NOMO-1 treated with dmso at 0.1 percent for 144 hours (cell line): ENCODE measurements around the gene SLC6A16.
"Not testable (repeated sequence)": the region's sequence is repeated elsewhere in the genome, so short reads cannot be mapped to it uniquely, and the experiment has no call there.

ENCODE experiments used
- DNase-seq: peaks from one replicate; lab custom pipeline; 2025; ENCODE audit not compliant: unreplicated experiment; lab: John Stamatoyannopoulos, UW

SLC6A16 gene

DNA sequence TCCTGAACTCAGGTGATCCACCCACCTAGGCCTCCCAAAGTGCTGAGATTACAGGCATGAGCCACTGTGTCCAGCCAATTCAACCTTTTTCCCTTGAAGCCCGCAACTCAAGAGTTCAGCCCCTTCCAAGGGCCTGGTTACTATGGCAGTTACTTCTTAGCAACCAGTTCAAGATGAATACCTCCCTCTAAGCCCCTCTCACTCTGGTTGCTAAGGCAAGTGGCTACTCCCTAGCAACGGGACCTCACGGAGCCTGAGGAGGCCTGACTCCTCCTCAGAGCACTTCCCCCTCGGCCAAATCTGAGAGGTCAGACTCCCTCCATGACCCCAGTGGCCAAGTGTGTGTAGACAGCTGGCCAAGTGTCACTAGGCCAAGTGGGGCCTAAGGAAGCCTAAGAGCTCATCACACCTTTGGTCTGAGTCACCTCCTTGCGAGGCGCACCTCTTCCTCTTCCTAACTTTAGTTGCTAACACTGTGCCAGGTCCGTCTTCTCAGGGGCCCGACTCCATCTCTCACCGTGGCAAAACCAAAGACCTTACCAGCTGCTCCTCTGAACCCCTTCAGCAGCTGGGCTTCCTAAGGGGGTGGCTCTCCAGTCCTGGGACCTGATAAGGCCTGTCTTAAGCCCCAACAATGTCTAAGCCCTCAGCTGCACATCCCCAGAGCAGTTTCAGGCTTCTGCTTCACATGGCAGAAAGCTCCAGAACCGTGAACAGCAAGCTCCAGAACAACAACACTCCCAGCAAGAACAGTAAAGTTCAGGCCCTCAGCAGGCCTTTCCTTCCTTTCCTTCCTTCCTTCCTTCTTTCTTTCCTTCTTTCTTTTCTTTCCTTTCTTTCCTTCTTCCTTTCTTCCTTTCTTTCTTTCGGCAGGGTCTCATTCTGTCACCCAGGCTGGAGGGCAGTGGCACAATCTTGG lies 19.8 kb upstream of the SLC6A16 start:
- DNase-seq, result no peak

DNA sequence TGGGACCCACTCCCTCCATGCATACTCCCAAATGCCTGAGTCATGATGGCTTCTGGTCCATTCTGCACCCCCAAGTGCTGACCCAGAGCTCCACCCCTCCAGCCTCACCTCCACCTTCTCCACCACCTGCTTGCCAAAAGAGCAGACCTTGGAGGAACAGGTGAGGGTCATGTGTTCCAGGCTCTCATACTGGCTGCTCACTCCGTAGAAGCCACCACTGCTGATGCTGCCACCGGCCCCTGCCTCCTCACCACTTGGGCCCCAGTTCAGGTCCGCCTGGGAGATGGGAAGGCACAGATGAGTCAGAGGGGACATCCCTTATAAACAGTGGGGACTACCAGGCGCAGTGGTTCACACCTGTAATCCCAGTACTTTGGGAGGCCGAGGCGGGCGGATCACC lies 18.1 kb upstream of the SLC6A16 start:
- no peak for DNase-seq

DNA sequence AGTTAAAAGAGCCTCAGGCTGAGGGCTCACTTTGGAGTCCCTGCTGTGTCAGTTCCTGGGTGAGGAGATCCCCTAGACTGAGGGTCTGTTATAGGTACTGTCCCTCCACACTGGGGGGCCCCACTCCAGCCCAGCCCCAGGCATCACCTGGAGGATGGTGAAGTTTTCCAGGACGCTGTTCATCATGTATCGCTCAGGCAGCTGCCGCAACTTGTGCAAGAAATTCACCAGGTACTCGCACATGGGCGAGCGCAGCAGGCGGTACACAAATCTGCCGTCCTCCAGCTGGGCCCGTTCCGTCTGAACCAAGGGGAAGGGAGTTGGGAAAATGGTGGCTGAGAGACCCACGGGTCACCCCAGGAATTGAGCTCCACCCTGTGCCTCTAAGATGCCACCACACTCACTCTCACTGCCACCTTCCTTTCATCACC lies 17.3 kb upstream of the SLC6A16 start:
- no peak for DNase-seq

DNA sequence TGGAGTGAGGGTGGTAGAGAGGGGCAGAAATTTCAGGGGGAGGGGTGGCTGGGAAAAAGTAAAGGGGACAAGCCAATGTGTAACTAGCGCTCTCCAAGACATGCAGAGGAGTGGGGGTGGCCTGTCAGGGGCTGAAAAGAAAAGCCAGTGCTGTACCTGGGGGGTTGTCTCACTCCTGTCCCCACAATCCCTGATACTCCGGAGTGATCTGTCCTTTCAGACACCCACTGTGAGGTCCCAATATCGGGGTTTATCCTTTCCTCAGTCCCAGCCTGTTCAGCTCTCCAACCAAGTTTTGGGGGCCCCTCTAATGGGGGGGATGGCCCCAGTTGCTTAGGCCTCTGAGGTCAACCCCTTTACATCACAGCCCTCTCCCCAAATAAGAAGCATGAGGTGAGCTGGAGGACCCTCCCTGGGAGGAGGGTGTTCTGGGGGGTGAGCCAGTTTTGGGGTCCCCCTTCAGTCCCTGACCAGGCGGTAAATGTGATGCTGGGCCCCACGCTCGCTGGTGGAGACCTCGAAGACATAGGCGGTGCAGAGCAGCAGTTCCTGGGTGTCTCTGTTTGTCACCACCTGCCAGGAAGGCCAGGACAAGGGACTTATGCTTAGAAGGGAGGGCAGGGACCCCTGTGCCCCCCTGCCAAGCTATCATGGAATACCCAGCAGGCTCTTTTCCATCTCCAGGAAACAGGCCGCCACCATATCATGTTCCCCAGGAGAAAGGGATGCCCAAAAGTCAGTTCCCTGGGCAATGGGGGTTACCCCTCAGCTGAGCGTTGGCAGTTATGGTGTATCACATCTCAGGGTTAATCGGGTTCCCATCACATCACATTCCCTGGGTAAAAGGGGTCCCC lies 16.1 kb upstream of the SLC6A16 start:
- no peak for DNase-seq

DNA sequence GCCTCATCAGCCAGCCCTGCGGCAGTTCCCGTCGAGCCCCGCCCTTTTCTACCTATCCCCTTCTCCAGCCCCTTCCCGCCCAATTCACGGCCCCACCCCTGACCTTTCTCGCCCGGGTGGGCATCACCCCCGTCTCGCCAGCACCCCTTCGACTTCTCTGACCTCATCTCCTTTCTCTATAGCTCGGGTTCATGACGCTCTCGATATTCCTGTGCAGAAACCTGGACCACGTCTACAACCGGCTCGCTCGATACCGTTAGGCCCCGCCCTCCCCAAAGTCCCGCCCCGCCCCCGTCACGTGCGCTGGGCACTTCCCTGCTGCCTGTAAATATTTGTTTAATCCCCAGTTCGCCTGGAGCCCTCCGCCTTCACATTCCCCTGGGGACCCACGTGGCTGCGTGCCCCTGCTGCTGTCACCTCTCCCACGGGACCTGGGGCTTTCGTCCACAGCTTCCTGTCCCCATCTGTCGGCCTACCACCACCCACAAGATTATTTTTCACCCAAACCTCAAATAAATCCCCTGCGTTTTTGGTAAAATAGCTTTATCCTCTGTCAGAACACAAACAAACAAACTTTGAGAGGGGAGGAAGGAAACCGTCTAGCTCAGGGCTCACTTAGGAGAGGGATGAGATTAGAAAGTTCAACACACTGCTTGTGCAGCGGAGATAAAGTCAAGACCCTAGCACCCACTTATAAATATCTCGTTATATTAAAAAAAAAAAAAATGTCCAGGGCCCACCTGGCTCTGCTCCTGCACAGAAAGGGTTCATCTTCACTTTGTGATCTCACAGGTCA lies 15.3 kb upstream of the SLC6A16 start:
- no peak for DNase-seq

DNA sequence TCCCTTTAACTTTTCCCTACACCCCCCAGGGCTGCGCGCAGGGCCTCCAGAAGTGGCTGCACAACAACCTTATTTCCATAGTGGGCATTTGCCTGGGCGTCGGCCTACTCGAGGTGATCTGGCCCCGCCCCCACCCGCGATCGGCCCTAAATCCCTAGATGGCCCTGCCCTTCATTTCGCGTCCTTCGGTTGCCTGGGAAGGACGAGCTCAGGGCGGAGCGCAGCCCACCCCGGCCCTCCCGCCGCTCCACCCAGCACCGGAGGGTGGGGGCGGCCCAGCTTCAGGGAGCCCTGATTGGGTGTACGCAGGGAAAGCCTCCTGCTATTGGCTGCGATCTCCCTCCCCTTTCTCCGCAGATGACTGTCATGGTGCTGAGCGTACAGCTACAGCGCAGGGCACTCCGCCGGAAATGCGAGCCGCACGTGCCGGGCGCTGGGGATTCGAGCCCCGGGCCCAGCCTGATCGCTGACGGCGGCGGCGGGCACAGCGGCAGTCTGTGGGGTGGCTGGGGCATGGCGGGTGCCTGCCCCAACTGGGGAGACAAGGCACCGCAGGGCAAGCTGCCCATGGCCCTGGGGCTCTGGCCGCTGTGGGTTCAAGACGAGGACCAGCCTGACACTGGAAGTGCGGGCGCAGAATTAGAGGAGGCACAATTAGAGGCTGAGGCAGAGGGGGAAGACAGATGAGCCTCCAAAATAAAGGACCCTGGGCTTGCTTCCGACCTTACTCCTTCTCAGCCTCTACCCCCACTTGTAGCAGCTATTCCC lies 14.5 kb upstream of the SLC6A16 start:
- DNase-seq, result no peak

DNA sequence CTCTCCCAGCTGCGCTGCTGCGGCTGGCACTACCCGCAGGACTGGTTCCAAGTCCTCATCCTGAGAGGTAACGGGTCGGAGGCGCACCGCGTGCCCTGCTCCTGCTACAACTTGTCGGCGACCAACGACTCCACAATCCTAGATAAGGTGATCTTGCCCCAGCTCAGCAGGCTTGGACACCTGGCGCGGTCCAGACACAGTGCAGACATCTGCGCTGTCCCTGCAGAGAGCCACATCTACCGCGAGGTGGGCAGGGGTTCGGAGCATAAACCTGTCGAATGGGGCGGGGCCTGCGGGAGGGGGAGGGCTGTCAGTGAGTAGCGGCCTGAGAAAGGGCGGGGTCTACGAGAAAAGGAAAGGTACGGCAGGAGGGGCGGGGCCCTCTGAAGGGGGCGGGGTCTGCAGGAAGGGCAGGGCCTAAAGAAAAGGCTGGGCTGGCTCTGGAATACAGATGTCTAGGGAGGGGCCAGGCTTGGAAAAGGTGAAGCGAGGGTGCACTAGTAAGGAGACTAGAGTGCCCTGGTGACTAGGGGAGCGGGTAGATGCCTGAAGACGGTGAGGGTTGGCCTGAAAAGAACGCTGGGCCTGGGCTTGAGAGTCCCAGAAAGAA lies 13.8 kb upstream of the SLC6A16 start:
- no peak for DNase-seq

DNA sequence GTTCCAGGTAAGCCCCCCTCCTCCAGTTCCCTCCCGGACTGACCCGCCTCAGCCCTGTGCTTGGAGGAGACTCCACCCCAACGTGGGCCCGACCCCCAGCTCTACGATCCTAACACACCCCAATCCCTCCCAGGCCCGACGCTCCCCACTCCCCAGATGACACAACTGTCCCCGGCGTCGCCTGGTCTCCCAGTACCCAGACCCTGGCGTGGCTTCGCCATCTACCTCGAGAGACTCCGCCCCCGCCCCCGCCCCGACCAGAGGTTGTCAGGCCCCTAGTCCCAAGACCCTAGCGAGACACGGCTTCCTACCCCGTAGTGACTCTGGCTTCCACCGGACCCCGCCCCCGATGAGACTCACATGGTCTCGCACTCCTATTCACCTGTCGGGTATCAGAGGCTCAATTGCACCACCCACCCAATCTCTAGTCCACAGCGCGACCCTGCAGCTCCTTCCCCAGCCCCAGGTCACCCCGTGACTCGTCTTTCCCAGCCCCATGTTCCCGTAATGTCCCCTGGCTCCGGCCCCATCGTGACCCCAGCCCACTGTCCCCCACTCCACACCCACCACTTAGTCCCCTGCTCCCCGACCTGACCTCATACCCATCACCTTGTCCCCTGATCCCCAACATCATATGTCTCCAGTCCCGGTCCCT lies 13.2 kb upstream of the SLC6A16 start:
- DNase-seq, result no peak

DNA sequence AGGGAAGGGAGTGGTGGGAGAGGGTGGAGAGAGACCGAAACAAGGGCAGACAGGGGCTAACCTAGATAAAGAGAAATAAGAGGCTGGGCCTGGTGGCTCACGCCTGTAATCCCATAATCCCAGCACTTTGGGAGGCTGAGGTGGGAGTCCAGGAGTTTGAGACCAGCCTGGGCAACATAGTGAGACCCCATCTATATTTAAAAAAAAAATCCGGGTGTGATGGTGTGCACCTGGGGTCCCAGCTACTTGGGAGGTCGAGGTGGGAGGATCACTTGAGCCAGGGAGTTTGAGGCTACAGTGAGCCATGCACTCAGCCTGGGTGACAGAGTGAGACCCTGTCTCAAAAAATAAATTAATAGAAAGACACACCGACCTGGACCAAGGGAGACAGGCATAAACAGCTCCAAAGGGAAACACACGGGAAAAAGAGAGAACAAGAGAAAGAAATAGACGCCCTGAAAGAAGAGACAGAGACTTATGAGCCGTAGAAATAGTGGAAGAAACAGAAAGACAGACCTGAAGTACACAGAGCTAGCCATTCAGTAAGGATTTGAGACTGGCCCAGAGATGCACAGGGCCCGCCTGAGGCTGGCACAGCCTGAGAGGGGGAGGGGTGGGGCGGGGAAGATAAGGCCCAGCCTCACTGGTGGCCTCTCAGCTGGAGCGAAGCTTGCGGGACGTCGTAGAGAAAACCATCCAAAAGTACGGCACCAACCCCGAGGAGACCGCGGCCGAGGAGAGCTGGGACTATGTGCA lies 12.5 kb upstream of the SLC6A16 start:
- DNase-seq, result no peak

DNA sequence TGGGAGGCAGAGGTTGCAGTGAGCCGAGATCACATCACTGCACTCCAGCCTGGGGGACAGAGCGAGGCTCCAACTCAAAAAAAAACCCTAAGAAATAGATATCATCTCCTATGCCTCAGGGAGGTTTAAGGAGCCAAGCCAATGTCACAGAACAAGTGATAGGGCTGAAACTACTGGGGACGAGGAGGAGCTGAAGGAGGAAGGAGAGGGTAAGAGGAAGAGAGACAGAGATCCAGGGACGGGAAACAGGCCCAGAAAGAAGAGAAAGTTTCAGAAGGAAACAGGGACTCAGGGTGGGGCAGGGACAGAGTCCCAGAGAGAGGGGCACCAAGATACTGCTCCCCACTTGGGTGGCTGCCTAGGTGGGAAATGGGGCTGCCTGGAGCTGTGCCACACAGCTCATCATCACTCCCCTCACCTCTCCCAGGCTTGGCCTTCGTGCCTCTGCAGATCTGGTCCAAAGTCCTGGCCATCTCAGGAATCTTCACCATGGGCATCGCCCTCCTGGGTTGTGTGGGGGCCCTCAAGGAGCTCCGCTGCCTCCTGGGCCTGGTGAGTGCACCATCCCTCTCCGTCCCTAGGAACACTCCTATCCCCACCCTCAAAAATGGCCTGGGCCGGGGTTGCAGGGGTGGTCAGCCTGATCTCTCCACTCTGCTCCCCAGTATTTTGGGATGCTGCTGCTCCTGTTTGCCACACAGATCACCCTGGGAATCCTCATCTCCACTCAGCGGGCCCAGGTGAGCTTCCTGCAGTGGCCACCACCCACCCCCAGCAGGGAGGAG lies 11.7 kb upstream of the SLC6A16 start:
- DNase-seq, result no peak

DNA sequence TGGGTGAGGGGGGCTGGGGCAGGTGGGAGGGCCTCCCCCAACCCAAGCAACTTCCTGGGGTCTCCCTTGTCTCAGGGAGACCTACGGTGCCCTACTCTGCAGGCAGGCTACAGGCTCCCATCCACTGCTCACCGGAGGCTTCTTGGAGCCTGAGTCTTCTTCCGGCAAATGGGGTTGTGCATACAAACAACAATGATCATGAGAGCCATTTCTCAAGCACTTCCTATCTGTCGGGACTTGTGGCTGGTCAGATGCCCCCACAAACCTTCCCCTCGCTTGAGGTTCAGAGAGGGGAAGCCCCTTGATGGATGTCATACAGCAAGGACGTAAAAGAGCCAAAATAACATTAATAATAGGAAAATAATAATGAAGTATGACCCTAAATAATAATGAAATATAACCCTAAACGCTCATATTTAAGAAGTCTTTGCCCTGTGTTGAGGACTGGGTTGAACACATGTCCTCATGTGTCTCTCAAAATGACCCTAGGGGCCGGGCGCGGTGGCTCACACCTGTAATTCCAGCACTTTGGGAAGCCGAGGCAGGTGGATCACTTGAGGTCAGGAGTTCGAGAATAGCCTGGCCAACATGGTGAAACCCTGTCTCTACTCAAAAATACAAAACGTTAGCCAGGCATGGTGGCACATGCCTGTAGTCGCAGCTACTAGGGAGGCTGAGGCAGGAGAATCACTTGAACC lies 10.9 kb upstream of the SLC6A16 start:
- no peak for DNase-seq

DNA sequence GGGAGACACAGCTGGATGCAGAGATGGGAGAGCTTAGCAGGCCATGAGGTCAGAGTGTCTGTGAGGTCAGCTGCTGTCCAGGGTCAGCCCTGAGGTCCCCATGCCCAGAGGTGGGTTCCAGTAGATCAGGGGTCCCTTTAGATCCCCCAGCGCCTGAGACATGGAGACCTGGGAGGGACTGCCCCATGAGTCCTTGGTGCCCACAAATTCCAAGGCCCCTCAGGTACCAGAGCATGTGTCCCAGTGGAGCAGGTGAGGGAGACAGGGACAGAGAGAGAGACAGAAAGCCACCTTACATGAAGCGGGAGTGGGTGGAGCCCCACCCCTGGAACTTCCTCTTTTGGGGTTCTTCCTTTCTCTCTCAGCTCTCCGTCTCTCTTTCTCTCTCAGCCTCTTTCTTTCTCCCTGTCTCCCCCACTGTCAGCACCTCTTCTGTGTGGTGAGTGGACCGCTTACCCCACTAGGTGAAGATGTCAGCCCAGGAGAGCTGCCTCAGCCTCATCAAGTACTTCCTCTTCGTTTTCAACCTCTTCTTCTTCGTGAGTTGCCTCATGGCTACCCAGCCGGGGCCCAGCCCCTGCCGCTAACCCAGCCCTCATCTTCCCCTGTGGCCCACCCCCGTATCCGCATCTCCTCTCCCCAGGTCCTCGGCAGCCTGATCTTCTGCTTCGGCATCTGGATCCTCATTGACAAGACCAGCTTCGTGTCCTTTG lies 10.2 kb upstream of the SLC6A16 start, which contains the start of gene CD37:
Gene CD37 (plus strand): TSS at position 336 of the 713 bp plus-strand sequence. CDS start 135 bp downstream, at position 471.
- DNase-seq, result peak; percentile 60

DNA sequence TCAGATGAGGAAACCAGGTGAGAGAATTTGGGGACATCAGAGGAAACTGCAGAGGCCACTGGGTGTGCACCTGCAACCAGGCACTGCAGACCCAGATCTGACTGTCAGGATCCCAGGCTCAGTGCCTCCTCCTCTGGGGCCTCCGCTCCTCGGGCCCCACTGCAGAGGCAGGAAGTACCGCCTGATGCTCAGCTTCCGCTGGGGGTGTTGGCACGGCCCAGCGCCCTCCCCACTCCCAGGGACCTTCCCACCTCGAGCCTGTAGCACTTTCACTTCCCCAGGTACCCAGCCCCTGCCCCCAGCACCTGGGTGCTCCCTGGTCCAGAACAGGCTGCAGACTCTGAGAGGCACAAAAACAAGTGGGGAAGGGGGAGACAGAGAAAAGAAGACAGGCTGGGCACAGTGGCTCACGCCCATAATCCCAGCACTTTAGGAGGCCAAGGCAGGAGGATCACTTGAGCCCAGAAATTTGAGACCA lies 8.9 kb upstream of the SLC6A16 start:
- peak; percentile 83 for DNase-seq

DNA sequence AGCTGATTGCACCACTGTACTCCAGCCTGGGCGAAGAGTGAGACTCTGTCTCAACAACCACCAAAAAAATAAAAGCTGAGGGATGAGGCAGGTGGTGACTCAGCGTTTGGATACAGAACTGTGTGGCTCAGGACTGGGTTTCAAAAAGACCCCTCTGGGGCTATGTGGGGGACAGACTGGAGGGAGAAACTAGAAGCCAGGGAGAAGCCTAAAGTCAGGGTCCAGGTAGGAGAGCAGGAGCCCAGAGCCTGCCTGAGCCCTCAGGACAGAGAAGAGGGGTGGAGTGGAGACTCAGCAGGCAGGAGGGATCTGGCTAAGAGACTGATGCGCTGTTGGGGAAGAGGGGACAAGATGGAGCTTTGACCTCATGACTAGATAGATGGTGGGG lies 8.4 kb upstream of the SLC6A16 start:
- DNase-seq, result peak; percentile 56

DNA sequence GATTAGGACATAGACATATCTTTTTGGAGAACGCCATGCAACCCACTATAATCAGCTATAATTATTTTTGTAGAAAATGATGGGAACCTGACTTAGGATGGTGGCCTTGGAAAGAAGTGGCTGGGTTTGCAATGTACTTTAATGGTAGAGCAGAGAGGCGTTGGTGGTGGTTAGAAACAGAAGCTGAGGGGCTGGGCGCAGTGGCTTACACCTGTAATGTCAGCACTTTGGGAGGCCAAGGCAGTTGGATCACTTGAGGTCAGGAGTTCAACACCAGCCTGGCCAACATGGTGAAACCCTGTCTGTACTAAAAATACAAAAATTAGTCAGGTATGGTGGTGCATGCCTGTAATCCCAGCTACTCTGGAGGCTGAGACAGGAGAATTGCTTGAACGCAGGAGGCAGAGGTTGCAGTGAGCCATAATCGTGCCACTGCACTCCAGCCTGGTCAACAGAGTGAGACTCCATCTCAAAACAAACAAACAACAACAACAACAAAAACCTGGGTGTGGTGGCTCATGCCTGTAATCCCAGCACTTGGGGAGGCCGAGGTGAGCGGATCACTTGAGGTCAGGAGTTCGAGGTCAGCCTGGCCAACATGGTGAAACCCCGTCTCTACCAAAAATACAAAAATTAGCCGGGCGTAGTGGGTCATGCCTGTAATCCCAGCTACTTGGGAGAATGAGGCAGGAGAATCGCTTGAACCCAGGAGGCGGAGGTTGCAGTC lies 7.9 kb upstream of the SLC6A16 start:
- not testable (repeated sequence) for DNase-seq

DNA sequence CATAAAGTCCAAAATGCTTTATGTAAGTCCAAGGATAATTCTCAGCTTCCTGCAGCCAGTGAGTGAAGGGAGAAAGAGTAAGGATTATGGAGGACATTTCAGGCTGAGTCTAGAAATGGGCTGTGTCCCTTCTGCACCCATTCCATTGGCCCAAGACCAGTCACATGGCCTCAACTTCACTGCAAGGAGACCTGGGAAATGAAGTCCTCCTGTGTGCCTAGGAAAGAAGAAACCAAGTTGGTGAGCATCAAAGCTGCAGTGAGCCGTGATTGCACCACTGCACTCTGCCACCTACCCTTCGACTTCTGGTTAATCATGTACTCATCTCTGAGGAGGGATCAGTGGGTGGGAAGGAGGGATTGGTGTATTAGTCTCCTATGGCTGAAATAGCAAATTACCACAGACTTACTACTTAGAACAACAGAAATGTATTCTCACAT lies 6.6 kb upstream of the SLC6A16 start:
- DNase-seq, result peak; percentile 70
